ENCODE data around the gene NTMT1. TPM values are rescaled to one million over a fixed set of nuclear protein-coding genes. Genes with fewer than 3 reads are reported as not detected.
A peak's percentile ranks its signal among the peaks of the same experiment; 100 is the strongest.

NTMT1 gene
- total and polyA plus RNA-seq, 9 of the 15 experiments (the other 6 are each of a cell fraction or from before 2014, with no cell fraction given) = 42.1 to 116 (median 74.7) TPM

DNA sequence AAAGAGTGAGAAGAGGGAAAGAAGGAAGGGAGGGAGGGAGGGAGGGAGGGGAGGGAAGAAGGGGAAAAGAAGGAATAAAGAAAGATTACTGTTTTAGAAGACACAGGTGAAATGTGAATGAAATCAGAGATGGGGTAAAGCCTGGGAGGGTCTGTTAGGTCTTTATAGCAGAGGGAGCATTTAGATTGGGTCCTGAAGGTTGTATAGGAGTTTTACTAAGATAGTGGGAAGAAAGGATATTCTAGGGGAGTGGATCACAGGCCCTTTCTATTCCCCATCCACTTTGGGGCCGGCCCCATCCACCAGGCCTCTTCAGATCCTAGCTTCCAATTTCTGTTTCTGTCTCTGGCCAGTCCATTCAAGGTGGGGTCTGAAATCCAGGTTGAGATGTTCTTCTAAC, 40.6 kb upstream of the NTMT1 start:
- Histone ChIP-seq H3K9ac (ENCODE audit: insufficient read depth in 1 of 2, low read depth in 2 of 2, low read length in 2 of 2) (no peak overlapping the region), H3K9me3 (replicated peaks; ENCODE audit: control insufficient read depth, insufficient read depth, low read depth, low read length) (no peaks in the 10 kb centered on the region), H3K27me3 (ENCODE audit: control insufficient read depth in 2 of 2, insufficient read depth in 2 of 2, low read length in 2 of 2) (no peaks in the 10 kb centered on the region), H2AFZ (ENCODE audit: low read depth, low read length) (peak overlapping the region; percentile 59; the same call in 1 of the 2 replicates), H3K4me2 (ENCODE audit: insufficient read depth, low read length) (no peak overlapping the region), H3K4me3 (no peak overlapping the region), H3K79me2 (ENCODE audit: control insufficient read depth, insufficient read depth, low read length) (no peaks in the 10 kb centered on the region), H3K27ac (ENCODE audit: extremely low read depth, low read depth, low read length) (no peak overlapping the region), H3K36me3 (ENCODE audit: control insufficient read depth, insufficient read depth, low read length) (no peaks in the 10 kb centered on the region), H3K9me1 (ENCODE audit: control insufficient read depth, insufficient read depth, low read length) (no peaks in the 10 kb centered on the region), H4K20me1 (replicated peaks; ENCODE audit: control insufficient read depth, insufficient read depth, low read length) (no peaks in the 10 kb centered on the region), H3K4me1 (replicated peaks in 1 of 2; ENCODE audit: control insufficient read depth in 2 of 2, insufficient read depth in 2 of 2, low read length in 2 of 2) (peaks cover 26 to 35% of the 10 kb centered on the region in 2 experiments)
- no peak for FAIRE-seq
- ChIA-PET POLR2A (interaction anchor here (0.6 to 2.8 kb wide), 5 partner anchors 10 to 77 kb away, joined by 3 to 13 read pairs (median 3); no protein-coding TSS in a partner anchor), CTCF (ENCODE audit: low intra/inter-chr PET ratio) (no interaction called here)
- no peak for DNase-seq (ENCODE audit: extremely low read depth in 1 of 4, low spot score in 3 of 4)
- ATAC-seq = no peak
- no TSS peak for BruUV-seq (replicated peaks)
- intact Hi-C loops (cut with micrococcal nuclease) (loop anchor here (5.0 kb wide), 1 partner anchor 98 kb away; no protein-coding TSS in a partner anchor), in situ Hi-C loops (cut with MboI) (no loop called here)
- 100% methylated on average over 1 of the region's 1 CpG for WGBS (ENCODE audit: insufficient coverage, low coverage, missing lambda C conversion rate)
- TF ChIP-seq ELK3 (CRISPR knock-in tag; IDR thresholded peaks at IDR 0.05) (no peak), ELF4 (CRISPR knock-in tag; IDR thresholded peaks at IDR 0.05) (no peak), HNRNPH1 (optimal IDR thresholded peaks at IDR 0.05; ENCODE audit: low read depth, low read length) (no peak), STAG1 (CRISPR knock-in tag; IDR thresholded peaks at IDR 0.05; ENCODE audit: borderline replicate concordance) (no peak), RBM22 (IDR thresholded peaks at IDR 0.05; ENCODE audit: low read depth, low read length, poor library complexity, severe bottlenecking) (no peak), CXXC5 (CRISPR knock-in tag; IDR thresholded peaks at IDR 0.05) (no peak), HNRNPUL1 (IDR thresholded peaks at IDR 0.05; ENCODE audit: low read length) (no peak), TFAM (CRISPR knock-in tag; conservative IDR thresholded peaks at IDR 0.05) (no peak), ZBTB34 (CRISPR knock-in tag; IDR thresholded peaks at IDR 0.05) (no peak)
- TF ChIP-seq, protein P1, sequence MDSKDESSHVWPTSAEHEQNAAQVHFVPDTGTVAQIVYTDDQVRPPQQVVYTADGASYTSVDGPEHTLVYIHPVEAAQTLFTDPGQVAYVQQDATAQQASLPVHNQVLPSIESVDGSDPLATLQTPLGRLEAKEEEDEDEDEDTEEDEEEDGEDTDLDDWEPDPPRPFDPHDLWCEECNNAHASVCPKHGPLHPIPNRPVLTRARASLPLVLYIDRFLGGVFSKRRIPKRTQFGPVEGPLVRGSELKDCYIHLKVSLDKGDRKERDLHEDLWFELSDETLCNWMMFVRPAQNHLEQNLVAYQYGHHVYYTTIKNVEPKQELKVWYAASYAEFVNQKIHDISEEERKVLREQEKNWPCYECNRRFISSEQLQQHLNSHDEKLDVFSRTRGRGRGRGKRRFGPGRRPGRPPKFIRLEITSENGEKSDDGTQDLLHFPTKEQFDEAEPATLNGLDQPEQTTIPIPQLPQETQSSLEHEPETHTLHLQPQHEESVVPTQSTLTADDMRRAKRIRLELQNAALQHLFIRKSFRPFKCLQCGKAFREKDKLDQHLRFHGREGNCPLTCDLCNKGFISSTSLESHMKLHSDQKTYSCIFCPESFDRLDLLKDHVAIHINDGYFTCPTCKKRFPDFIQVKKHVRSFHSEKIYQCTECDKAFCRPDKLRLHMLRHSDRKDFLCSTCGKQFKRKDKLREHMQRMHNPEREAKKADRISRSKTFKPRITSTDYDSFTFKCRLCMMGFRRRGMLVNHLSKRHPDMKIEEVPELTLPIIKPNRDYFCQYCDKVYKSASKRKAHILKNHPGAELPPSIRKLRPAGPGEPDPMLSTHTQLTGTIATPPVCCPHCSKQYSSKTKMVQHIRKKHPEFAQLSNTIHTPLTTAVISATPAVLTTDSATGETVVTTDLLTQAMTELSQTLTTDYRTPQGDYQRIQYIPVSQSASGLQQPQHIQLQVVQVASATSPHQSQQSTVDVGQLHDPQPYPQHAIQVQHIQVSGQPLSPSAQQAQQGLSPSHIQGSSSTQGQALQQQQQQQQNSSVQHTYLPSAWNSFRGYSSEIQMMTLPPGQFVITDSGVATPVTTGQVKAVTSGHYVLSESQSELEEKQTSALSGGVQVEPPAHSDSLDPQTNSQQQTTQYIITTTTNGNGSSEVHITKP (IDR thresholded peaks at IDR 0.05; ENCODE audit: partially characterized antibody) = no peak
- TF ChIP-seq, protein P2, sequence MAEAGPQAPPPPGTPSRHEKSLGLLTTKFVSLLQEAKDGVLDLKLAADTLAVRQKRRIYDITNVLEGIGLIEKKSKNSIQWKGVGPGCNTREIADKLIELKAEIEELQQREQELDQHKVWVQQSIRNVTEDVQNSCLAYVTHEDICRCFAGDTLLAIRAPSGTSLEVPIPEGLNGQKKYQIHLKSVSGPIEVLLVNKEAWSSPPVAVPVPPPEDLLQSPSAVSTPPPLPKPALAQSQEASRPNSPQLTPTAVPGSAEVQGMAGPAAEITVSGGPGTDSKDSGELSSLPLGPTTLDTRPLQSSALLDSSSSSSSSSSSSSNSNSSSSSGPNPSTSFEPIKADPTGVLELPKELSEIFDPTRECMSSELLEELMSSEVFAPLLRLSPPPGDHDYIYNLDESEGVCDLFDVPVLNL (CRISPR knock-in tag; IDR thresholded peaks at IDR 0.05; ENCODE audit: low read depth) = no peak
- TF ChIP-seq, protein P3, sequence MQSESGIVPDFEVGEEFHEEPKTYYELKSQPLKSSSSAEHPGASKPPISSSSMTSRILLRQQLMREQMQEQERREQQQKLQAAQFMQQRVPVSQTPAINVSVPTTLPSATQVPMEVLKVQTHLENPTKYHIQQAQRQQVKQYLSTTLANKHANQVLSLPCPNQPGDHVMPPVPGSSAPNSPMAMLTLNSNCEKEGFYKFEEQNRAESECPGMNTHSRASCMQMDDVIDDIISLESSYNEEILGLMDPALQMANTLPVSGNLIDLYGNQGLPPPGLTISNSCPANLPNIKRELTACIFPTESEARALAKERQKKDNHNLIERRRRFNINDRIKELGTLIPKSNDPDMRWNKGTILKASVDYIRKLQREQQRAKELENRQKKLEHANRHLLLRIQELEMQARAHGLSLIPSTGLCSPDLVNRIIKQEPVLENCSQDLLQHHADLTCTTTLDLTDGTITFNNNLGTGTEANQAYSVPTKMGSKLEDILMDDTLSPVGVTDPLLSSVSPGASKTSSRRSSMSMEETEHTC (IDR thresholded peaks at IDR 0.05) = no peak

Data from K562 (cell line).